PFSK-1 (cell line): ENCODE data around the gene ZFYVE1.

ENCODE experiments used
- FOXP2 ChIP-seq: optimal IDR thresholded peaks from 2 replicates; pipeline ENCODE3; 2011; ENCODE audit warnings: borderline replicate concordance, control low read depth, inconsistent platforms; ENCODE audit not compliant: insufficient read depth; ENCODE audit errors: extremely low read length, extremely low read depth
- POLR2AphosphoS5 ChIP-seq: IDR thresholded peaks from 2 replicates; pipeline ENCODE4 v1.6.1; 2012; ENCODE audit warnings: low read depth, mild to moderate bottlenecking, control low read depth, low read length, moderate library complexity
- SIN3A ChIP-seq: IDR thresholded peaks from 2 replicates; pipeline ENCODE4 v1.6.1; 2012; ENCODE audit warnings: mild to moderate bottlenecking, low read length, moderate library complexity, borderline replicate concordance; ENCODE audit not compliant: insufficient read depth
- TAF1 ChIP-seq: IDR thresholded peaks from 2 replicates; pipeline ENCODE4 v1.6.1; 2012; ENCODE audit warnings: low read length, control low read depth, borderline replicate concordance; ENCODE audit not compliant: insufficient read depth
- TF ChIP-seq, protein P1 (sequence below), 2 experiments: IDR thresholded peaks; 2 replicates each; pipeline versions ENCODE4 v1.6.1 to v1.8.0; 2011 to 2012; ENCODE audit warnings: low read depth in 2 of 2, low read length in 2 of 2, control low read depth in 1 of 2, inconsistent platforms in 1 of 2, mild to moderate bottlenecking in 1 of 2, moderate library complexity in 1 of 2; ENCODE audit not compliant: insufficient read depth in 1 of 2

GRCh38 chr14:72920008-72920407, 106.9 kb downstream of the ZFYVE1 start:
- TF ChIP-seq, protein P1, sequence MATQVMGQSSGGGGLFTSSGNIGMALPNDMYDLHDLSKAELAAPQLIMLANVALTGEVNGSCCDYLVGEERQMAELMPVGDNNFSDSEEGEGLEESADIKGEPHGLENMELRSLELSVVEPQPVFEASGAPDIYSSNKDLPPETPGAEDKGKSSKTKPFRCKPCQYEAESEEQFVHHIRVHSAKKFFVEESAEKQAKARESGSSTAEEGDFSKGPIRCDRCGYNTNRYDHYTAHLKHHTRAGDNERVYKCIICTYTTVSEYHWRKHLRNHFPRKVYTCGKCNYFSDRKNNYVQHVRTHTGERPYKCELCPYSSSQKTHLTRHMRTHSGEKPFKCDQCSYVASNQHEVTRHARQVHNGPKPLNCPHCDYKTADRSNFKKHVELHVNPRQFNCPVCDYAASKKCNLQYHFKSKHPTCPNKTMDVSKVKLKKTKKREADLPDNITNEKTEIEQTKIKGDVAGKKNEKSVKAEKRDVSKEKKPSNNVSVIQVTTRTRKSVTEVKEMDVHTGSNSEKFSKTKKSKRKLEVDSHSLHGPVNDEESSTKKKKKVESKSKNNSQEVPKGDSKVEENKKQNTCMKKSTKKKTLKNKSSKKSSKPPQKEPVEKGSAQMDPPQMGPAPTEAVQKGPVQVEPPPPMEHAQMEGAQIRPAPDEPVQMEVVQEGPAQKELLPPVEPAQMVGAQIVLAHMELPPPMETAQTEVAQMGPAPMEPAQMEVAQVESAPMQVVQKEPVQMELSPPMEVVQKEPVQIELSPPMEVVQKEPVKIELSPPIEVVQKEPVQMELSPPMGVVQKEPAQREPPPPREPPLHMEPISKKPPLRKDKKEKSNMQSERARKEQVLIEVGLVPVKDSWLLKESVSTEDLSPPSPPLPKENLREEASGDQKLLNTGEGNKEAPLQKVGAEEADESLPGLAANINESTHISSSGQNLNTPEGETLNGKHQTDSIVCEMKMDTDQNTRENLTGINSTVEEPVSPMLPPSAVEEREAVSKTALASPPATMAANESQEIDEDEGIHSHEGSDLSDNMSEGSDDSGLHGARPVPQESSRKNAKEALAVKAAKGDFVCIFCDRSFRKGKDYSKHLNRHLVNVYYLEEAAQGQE (IDR thresholded peaks at IDR 0.05; ENCODE audit: insufficient read depth in 1 of 2, low read depth in 2 of 2, low read length in 2 of 2) = no peak
- no peak for TF ChIP-seq POLR2AphosphoS5
- no peak for TF ChIP-seq SIN3A
- TF ChIP-seq TAF1 = no peak
- no peak for TF ChIP-seq FOXP2
